Measurements from ENCODE around the gene CEP19.

The CEP19 gene

GRCh38 chr3:196707566-196707965 lies 4.5 kb downstream of the CEP19 start:
- no peak for DNase-seq

GRCh38 chr3:196706731-196707130 lies 5.3 kb downstream of the CEP19 start:
- DNase-seq: no peak

GRCh38 chr3:196706327-196706726 lies 5.7 kb downstream of the CEP19 start:
- no peak for DNase-seq

- DNase-seq: peak; percentile 45
Observed at GRCh38 chr3:196700801-196701200, 11.2 kb downstream of the CEP19 start.

GRCh38 chr3:196699749-196700148 lies 12.3 kb downstream of the CEP19 start:
- DNase-seq: no peak

- no peak for DNase-seq
Observed at GRCh38 chr3:196697270-196697669, 14.8 kb downstream of the CEP19 start.

- DNase-seq: no peak
Observed at GRCh38 chr3:196695849-196696226, 16.2 kb downstream of the CEP19 start.

- no peak for DNase-seq
Observed at GRCh38 chr3:196694941-196695848, 16.9 kb downstream of the CEP19 start.

- peak; percentile 49 for DNase-seq
Observed at GRCh38 chr3:196694202-196694638, 17.8 kb downstream of the CEP19 start.

- peak; percentile 51 for DNase-seq
Observed at GRCh38 chr3:196691386-196691785, 20.7 kb downstream of the CEP19 start.

- DNase-seq: no peak
Observed at GRCh38 chr3:196689941-196690660, 21.9 kb downstream of the CEP19 start.

GRCh38 chr3:196688349-196688748 lies 23.7 kb downstream of the CEP19 start:
- peak; percentile 96 for DNase-seq

- DNase-seq: no peak
Observed at GRCh38 chr3:196686436-196686835, 25.6 kb downstream of the CEP19 start.

GRCh38 chr3:196684548-196685407 lies 27.3 kb downstream of the CEP19 start:
- peak; percentile 92 for DNase-seq

GRCh38 chr3:196677931-196678330 lies 34.1 kb downstream of the CEP19 start:
- DNase-seq: no peak

- no peak for DNase-seq
Observed at GRCh38 chr3:196677353-196677752, 34.7 kb downstream of the CEP19 start.

- DNase-seq: no peak
Observed at GRCh38 chr3:196673632-196674031, 38.4 kb downstream of the CEP19 start.

GRCh38 chr3:196670339-196670738 lies 41.7 kb downstream of the CEP19 start:
- DNase-seq: no peak

- DNase-seq: no peak
Observed at GRCh38 chr3:196667056-196667825, 44.8 kb downstream of the CEP19 start.

- peak; percentile 94 for DNase-seq
Observed at GRCh38 chr3:196666001-196666867, 45.8 kb downstream of the CEP19 start.

Data from MV-4-11 (cell line).